Naive thymus-derived CD8-positive, alpha-beta T cell (primary cell): ENCODE data around the gene EHD3. TPM values are rescaled to one million over a fixed set of nuclear protein-coding genes. Genes with fewer than 3 reads are reported as not detected.
A peak's percentile ranks its signal among the peaks of the same experiment; 100 is the strongest.

Source experiments
- ATAC-seq, 2 donors: fragments of 150-1000 bp; cut with Tn5 transposase in 1 of 2; sonication (Bioruptor Pico), chemical (Tn5 transposase) in 1 of 2; 1 replicate in 1 of 2; 2 replicates in 1 of 2; pipeline ENCODE4 v1.10.0; 2021; ENCODE audit warnings: mild to moderate bottlenecking in 2 of 2, moderate library complexity in 2 of 2
- POLR2A ChIA-PET: fragments of 350-600 bp; sonication (Branson Sonifier 250); formaldehyde crosslinking; loops from one replicate; lab custom pipeline; 2021; ENCODE audit warnings: antibody characterized with exemption; lab: Charles Lee
- DNase-seq, 10 donors: peaks; one replicate each; pipeline versions ENCODE4 v3.0.0 to v3.0.0-alpha.2; 2020 to 2022
- H3K27ac Mint-ChIP-seq, 10 donors: one replicate each; pipeline ENCODE4 v1.8.0; 2020 to 2022; ENCODE audit warnings: mild to moderate bottlenecking in 10 of 10, mixed read lengths in 10 of 10, moderate library complexity in 4 of 10, inconsistent platforms in 1 of 10
- H3K27me3 Mint-ChIP-seq, 5 donors: one replicate each; pipeline ENCODE4 v1.8.0; 2021 to 2022; ENCODE audit warnings: mixed read lengths in 5 of 5
- H3K36me3 Mint-ChIP-seq, 3 donors: one replicate each; pipeline ENCODE4 v1.8.0; 2020 to 2022; ENCODE audit warnings: mixed read lengths in 3 of 3, mild to moderate bottlenecking in 2 of 3, inconsistent platforms in 1 of 3
- H3K4me1 Mint-ChIP-seq, 4 donors: one replicate each; pipeline ENCODE4 v1.8.0; 2021 to 2022; ENCODE audit warnings: mixed read lengths in 4 of 4
- H3K4me3 Mint-ChIP-seq, 10 donors: one replicate each; pipeline ENCODE4 v1.8.0; 2020 to 2022; ENCODE audit warnings: mild to moderate bottlenecking in 10 of 10, mixed read lengths in 10 of 10, moderate library complexity in 6 of 10, inconsistent platforms in 1 of 10
- H3K9me3 Mint-ChIP-seq, 9 donors: one replicate each; pipeline ENCODE4 v1.8.0; 2020 to 2022; ENCODE audit warnings: mixed read lengths in 9 of 9, mild to moderate bottlenecking in 3 of 9, inconsistent platforms in 1 of 9, moderate library complexity in 1 of 9
- polyA plus RNA-seq, 3 donors: library from polyadenylated mRNA; unstranded; fragments of 300-500 nt; fragmentation: Illumina TruSeq; gene quantifications; one replicate each; pipeline ENCODE4 v1.2.3, GENCODE V29; 2021
- total RNA-seq, 8 experiments: library from RNA in 2 of 8; stranded (reverse) in 2 of 8; gene quantifications; one replicate each; pipeline ENCODE4 v1.2.3 and lab custom pipeline; 2021 to 2026

Gene EHD3
- total and polyA plus RNA-seq, 5 experiments from 2014 or later, result 2.0 to 4.6 (median 3.2) TPM

DNA sequence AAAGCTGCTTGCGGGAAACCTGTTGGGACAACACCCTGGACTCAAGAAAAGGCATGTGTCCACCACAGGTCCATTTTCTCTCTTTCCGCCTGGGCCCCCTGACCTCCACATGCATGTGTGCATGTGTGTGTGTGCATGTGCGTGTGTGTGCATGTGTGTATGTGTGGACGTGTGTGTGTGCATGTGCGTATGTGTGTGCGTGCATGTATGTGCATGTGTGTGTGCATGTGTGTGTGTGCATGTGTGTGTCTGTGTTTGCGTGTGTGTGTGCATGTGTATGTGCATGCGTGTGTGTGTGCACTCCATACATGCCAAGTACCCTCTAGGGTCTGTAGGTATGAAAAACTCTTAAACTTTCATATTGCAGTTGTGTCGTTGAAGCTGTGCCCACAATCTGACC, 33.0 kb upstream of the EHD3 start:
- POLR2A ChIA-PET, result no interaction called here
- Mint-ChIP-seq H3K27ac (no peak overlapping the region), H3K9me3 (no peaks in the 10 kb centered on the region), H3K27me3 (peaks cover 0 to 3% (median 0%) of the 10 kb centered on the region in 5 donors), H3K36me3 (peaks cover 0 to 5% (median 0%) of the 10 kb centered on the region in 3 donors), H3K4me3 (no peak overlapping the region), H3K4me1 (no peaks in the 10 kb centered on the region)
- no peak for DNase-seq
- no peak for ATAC-seq

GRCh38 chr2:31202041-31202440, 31.9 kb upstream of the EHD3 start:
- DNase-seq (no peak), ATAC-seq (no peak)
- Mint-ChIP-seq H3K36me3 (peaks cover 0 to 5% (median 0%) of the 10 kb centered on the region in 3 donors), H3K9me3 (no peaks in the 10 kb centered on the region), H3K4me1 (no peaks in the 10 kb centered on the region), H3K4me3 (no peak overlapping the region), H3K27me3 (peaks cover 0 to 3% (median 0%) of the 10 kb centered on the region in 5 donors), H3K27ac (no peak overlapping the region)
- POLR2A ChIA-PET, result no interaction called here

DNA sequence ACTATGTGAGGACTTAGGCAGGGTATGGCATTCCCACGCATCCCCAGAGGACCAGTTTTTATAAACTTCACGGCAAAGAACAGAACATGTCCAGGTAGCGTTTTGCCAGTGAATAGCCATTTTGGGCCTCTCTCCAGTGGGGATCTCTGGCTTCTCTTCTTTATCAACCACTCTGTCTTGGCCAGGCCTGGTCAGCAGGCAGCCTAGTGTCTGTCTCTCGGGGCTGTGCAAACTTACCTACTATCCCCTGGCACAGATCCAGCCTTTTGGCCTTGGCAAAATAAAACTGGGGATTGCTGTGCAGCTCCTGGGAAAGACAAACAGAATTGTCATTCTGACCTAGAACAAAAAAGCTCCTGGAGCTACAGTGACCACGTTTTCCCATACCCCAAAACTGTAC, 31.1 kb upstream of the EHD3 start:
- ATAC-seq (no peak), DNase-seq (no peak)
- no peaks in the 10 kb centered on the region for H3K4me1 Mint-ChIP-seq
- POLR2A ChIA-PET, result no interaction called here
- H3K27ac Mint-ChIP-seq, result no peak overlapping the region
- H3K36me3 Mint-ChIP-seq, result peaks cover 0 to 5% (median 0%) of the 10 kb centered on the region in 3 donors
- peaks cover 0 to 3% (median 0%) of the 10 kb centered on the region in 5 donors for H3K27me3 Mint-ChIP-seq
- H3K9me3 Mint-ChIP-seq, result no peaks in the 10 kb centered on the region
- H3K4me3 Mint-ChIP-seq, result no peak overlapping the region

DNA sequence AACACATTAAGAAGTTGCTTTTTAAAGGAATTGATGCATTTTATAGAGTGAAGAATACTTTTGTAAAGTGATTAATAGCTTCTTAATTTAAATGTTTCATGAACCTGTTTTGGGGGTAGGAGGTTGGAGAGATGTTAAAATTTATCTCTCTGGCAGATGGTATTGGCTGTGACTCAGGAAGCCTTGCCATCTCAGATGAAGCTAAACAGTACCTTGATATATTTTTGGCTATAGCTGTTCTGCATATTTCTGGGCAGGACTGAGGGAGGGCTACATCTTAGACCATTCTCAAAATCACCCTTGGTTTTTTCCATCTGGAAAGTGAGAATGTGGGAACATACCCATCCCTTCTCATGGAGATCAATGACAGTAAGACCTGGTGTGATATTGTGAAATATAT, 30.0 kb upstream of the EHD3 start:
- Mint-ChIP-seq H3K9me3 (no peaks in the 10 kb centered on the region), H3K27ac (no peak overlapping the region), H3K4me3 (no peak overlapping the region), H3K36me3 (peaks cover 0 to 3% (median 0%) of the 10 kb centered on the region in 3 donors), H3K27me3 (peaks cover 0 to 3% (median 0%) of the 10 kb centered on the region in 5 donors), H3K4me1 (no peaks in the 10 kb centered on the region)
- POLR2A ChIA-PET, result no interaction called here
- no peak for DNase-seq
- ATAC-seq, result no peak

DNA sequence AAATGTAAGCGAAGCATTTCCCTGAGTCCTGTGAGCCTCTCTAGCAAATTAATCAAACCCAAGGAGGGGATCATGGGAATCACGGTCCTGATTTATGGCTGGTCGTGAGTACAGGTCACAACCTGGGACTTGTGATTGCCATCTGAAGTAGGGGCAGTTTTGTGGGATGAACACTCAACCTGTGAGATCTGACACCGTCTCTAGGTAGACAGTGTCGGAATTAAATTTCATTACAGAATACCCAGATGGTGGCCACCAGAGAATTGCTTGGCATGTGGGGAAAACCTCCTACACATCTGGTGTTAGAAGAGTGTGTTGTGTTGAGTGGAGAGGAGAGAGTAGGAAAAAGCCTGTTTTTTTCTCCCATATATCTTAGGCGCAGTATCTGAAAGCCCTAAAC, 29.2 kb upstream of the EHD3 start:
- Mint-ChIP-seq H3K9me3 (no peaks in the 10 kb centered on the region), H3K36me3 (no peaks in the 10 kb centered on the region), H3K4me1 (no peaks in the 10 kb centered on the region), H3K27ac (no peak overlapping the region), H3K27me3 (peaks cover 0 to 3% (median 0%) of the 10 kb centered on the region in 5 donors), H3K4me3 (no peak overlapping the region)
- no peak for ATAC-seq
- no peak for DNase-seq
- POLR2A ChIA-PET, result no interaction called here

GRCh38 chr2:31205186-31205585, 28.8 kb upstream of the EHD3 start:
- Mint-ChIP-seq H3K36me3 (no peaks in the 10 kb centered on the region), H3K4me1 (no peaks in the 10 kb centered on the region), H3K9me3 (no peaks in the 10 kb centered on the region), H3K27me3 (peaks cover 0 to 3% (median 0%) of the 10 kb centered on the region in 5 donors), H3K4me3 (no peak overlapping the region), H3K27ac (peak overlapping the region in 1 of 10 donors; percentile 71)
- POLR2A ChIA-PET, result no interaction called here
- no peak for ATAC-seq
- DNase-seq, result no peak

GRCh38 chr2:31205613-31206012, 28.3 kb upstream of the EHD3 start:
- DNase-seq (no peak), ATAC-seq (no peak)
- H3K4me1 Mint-ChIP-seq, result no peaks in the 10 kb centered on the region
- POLR2A ChIA-PET, result no interaction called here
- H3K4me3 Mint-ChIP-seq, result no peak overlapping the region
- no peaks in the 10 kb centered on the region for H3K9me3 Mint-ChIP-seq
- H3K36me3 Mint-ChIP-seq, result no peaks in the 10 kb centered on the region
- H3K27me3 Mint-ChIP-seq, result peaks cover 0 to 3% (median 0%) of the 10 kb centered on the region in 5 donors
- H3K27ac Mint-ChIP-seq, result no peak overlapping the region

DNA sequence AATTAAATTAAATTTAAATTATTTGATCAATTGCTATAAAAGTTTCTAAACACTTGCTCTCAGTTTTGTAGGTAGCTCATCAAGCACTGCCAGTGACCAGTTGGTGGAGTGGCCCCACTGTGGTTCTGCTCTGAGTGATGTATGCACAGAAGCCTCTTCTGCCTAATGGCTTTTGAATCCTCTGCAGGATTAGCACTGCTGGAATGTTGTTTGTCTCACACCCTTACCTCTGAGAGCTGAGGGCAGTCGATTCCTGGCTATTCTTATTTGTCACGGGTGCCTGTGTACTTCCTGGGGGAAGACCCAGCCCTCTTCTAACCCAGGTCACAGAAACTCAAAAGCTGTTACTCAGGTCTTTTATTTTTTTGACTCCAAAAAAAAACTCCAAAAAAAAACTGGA, 26.2 kb upstream of the EHD3 start:
- ATAC-seq (no peak), DNase-seq (no peak)
- Mint-ChIP-seq H3K4me3 (no peak overlapping the region), H3K36me3 (no peaks in the 10 kb centered on the region), H3K4me1 (no peaks in the 10 kb centered on the region), H3K27ac (no peak overlapping the region), H3K27me3 (peaks cover 0 to 3% (median 0%) of the 10 kb centered on the region in 5 donors), H3K9me3 (no peaks in the 10 kb centered on the region)
- POLR2A ChIA-PET, result no interaction called here

- Mint-ChIP-seq H3K27ac (peak overlapping the region in 2 of 10 donors; percentile 50 to 79), H3K27me3 (peaks cover 0 to 3% (median 0%) of the 10 kb centered on the region in 5 donors), H3K9me3 (no peaks in the 10 kb centered on the region), H3K4me1 (no peaks in the 10 kb centered on the region), H3K36me3 (no peaks in the 10 kb centered on the region), H3K4me3 (no peak overlapping the region)
- DNase-seq (no peak), ATAC-seq (no peak)
- POLR2A ChIA-PET, result interaction anchor here (0.6 kb wide), 1 partner anchor 51 kb away, joined by 3 read pairs; no protein-coding TSS in a partner anchor
Observed at GRCh38 chr2:31208240-31208639, 25.7 kb upstream of the EHD3 start.

- H3K27me3 Mint-ChIP-seq, result no peaks in the 10 kb centered on the region
- no peak overlapping the region for H3K27ac Mint-ChIP-seq
- DNase-seq (no peak), ATAC-seq (no peak)
- H3K4me3 Mint-ChIP-seq, result no peak overlapping the region
- H3K9me3 Mint-ChIP-seq, result no peaks in the 10 kb centered on the region
- POLR2A ChIA-PET, result no interaction called here
- H3K36me3 Mint-ChIP-seq, result no peaks in the 10 kb centered on the region
- H3K4me1 Mint-ChIP-seq, result peaks cover 4 to 43% (median 15%) of the 10 kb centered on the region in 4 donors
Observed at GRCh38 chr2:31212659-31213600, 21.0 kb upstream of the EHD3 start.

DNA sequence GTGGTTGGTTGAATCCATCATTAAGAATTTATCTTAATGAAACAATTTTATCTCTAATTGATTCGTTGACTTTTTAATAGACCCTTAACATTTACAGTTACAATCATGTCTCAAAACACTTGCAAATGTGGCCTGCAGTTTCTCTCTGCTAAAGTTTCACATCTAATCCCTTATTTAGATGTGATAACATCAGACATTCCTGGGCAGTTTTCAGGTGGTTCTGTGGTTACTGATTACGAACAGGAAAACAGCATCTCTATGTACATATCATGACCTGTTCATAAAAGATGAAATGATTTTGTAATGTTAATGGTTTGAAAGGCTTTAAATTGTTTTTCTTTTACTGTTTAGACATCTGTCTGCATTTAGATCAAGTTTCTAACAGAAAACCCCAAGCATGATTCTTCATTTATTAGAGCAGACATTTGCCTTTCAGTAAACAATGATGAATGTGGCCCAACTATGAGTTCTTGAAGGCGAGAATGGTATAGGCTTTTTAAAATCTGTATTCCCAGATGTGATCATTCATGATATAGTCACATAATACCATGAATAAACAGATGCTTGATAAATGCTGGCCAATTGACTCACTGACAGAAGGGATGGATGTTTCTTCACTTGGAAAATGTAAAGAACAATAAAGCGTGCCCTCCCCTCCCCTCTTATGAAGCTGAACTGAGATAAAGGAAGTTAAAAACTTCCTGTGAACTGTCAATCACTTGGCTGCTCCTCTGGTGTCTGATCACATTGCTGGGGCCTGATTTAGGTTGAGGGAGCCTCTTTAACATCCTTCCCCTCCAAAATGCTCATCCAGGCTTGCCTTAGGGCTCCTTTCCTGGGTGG, 20.1 kb upstream of the EHD3 start:
- H3K9me3 Mint-ChIP-seq, result no peaks in the 10 kb centered on the region
- DNase-seq (no peak), ATAC-seq (no peak)
- H3K4me1 Mint-ChIP-seq, result peaks cover 4 to 51% (median 15%) of the 10 kb centered on the region in 4 donors
- H3K4me3 Mint-ChIP-seq, result no peak overlapping the region
- no peaks in the 10 kb centered on the region for H3K36me3 Mint-ChIP-seq
- H3K27me3 Mint-ChIP-seq, result peaks cover 0 to 2% (median 0%) of the 10 kb centered on the region in 5 donors
- POLR2A ChIA-PET, result no interaction called here
- H3K27ac Mint-ChIP-seq, result peak overlapping the region in 6 of 10 donors; percentile 3 to 83 (median 27)

DNA sequence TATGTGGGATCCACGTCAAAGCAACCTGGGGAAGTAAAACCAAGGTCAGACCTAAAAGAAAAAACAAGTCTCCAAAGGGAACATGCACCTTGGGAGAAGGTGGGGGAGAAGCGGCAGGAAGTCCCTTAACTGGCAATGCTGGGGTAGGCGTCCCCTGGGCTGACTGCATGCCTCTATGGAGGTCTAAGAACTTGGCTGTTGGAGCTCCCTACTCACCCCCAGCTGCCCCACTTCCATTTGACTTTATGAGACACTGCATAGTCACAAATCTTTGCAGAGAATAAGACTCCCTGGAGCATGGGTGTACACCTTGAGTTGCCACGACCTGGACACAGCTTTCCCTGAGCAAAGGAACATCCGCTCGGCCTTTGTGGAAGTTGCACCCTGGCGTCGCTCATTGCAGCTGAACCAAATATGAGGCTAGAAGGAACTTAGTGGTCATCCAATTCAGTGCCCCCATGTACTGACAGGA, 19.5 kb upstream of the EHD3 start:
- Mint-ChIP-seq H3K27me3 (peaks cover 0 to 8% (median 0%) of the 10 kb centered on the region in 5 donors), H3K27ac (peak overlapping the region in 5 of 10 donors; percentile 3 to 83 (median 27)), H3K9me3 (no peaks in the 10 kb centered on the region), H3K4me1 (peaks cover 4 to 58% (median 15%) of the 10 kb centered on the region in 4 donors), H3K4me3 (no peak overlapping the region), H3K36me3 (no peaks in the 10 kb centered on the region)
- POLR2A ChIA-PET, result no interaction called here
- ATAC-seq (no peak), DNase-seq (no peak)
